ENCODE data around the gene SERPINB1. TPM values are rescaled to one million over a fixed set of nuclear protein-coding genes. Genes with fewer than 3 reads are reported as not detected.

The SERPINB1 gene
- total RNA-seq, 1 experiment from 2014 or later: 133 TPM

- Histone ChIP-seq H2AFZ (ENCODE audit: low read length) (no peak overlapping the region), H4K20me1 (ENCODE audit: low read length) (0 out of 2 replicates have a peak, but pooled peaks cover 14% of the 10 kb centered on the region), H3K4me1 (ENCODE audit: insufficient read depth, low read length) (peaks cover 3% of the 10 kb centered on the region), H3F3A (ENCODE audit: low read length, unreplicated experiment) (no peaks in the 10 kb centered on the region), H3K36me3 (ENCODE audit: low read depth, low read length) (peaks cover 34% of the 10 kb centered on the region; the same call in 1 of the 2 replicates), H3K79me2 (ENCODE audit: low read length) (peaks cover 64% of the 10 kb centered on the region), H3K27me3 (ENCODE audit: low read length) (no peaks in the 10 kb centered on the region), H3K4me2 (ENCODE audit: low read length) (no peak overlapping the region), H3K9me2 (replicated peaks; ENCODE audit: low read length) (no peaks in the 10 kb centered on the region), H3K9ac (ENCODE audit: low read length) (no peak overlapping the region), H3K4me3 (ENCODE audit: low read length) (no peak overlapping the region), H3K27ac (ENCODE audit: low read length) (no peak overlapping the region), H3K9me3 (ENCODE audit: low read length) (no peaks in the 10 kb centered on the region)
- BruUV-seq (replicated peaks): no TSS peak
- no peak for TF ChIP-seq EZH2phosphoT487 (IDR thresholded peaks at IDR 0.05; ENCODE audit: borderline replicate concordance, low read length)
- no peak for TF ChIP-seq CTCF (conservative IDR thresholded peaks at IDR 0.05; ENCODE audit: low read depth, low read length)
- TF ChIP-seq EZH2 (IDR thresholded peaks at IDR 0.05; ENCODE audit: low read length, unreplicated experiment): no peak
- no peak for ATAC-seq
- DNase-seq: no peak
- intact Hi-C loops (cut with micrococcal nuclease): no loop called here
- ChIA-PET POLR2A (ENCODE audit: unreplicated experiment) (interaction anchor here (0.5 to 0.6 kb wide), 3 partner anchors 15 to 1173 kb away, joined by 3 to 6 read pairs (median 6); no protein-coding TSS in a partner anchor), CTCF (no interaction called here)
Measured at GRCh38 chr6:2784061-2784460, 57.6 kb downstream of the SERPINB1 start.

GRCh38 chr6:2783188-2783963, 58.3 kb downstream of the SERPINB1 start:
- ChIA-PET POLR2A (ENCODE audit: unreplicated experiment) (interaction anchor here (0.5 to 0.6 kb wide), 3 partner anchors 14 to 1173 kb away, joined by 3 to 6 read pairs (median 6); no protein-coding TSS in a partner anchor), CTCF (no interaction called here)
- H3K36me3 ChIP-seq (ENCODE audit: low read depth, low read length): peaks cover 38% of the 10 kb centered on the region; the same call in 1 of the 2 replicates
- H3K4me1 ChIP-seq (ENCODE audit: insufficient read depth, low read length): no peaks in the 10 kb centered on the region
- DNase-seq (no peak), ATAC-seq (no peak)
- H3K4me3 ChIP-seq (ENCODE audit: low read length): no peak overlapping the region
- H3K79me2 ChIP-seq (ENCODE audit: low read length): peaks cover 71% of the 10 kb centered on the region
- intact Hi-C loops (cut with micrococcal nuclease): no loop called here
- no peak for TF ChIP-seq EZH2phosphoT487 (IDR thresholded peaks at IDR 0.05; ENCODE audit: borderline replicate concordance, low read length)
- no peak for TF ChIP-seq EZH2 (IDR thresholded peaks at IDR 0.05; ENCODE audit: low read length, unreplicated experiment)
- peak; percentile 21; the same call in 1 of the 2 replicates for TF ChIP-seq CTCF (conservative IDR thresholded peaks at IDR 0.05; ENCODE audit: low read depth, low read length)
- H3F3A ChIP-seq (ENCODE audit: low read length, unreplicated experiment): no peaks in the 10 kb centered on the region
- H3K4me2 ChIP-seq (ENCODE audit: low read length): no peak overlapping the region
- no peak overlapping the region for H3K9ac ChIP-seq (ENCODE audit: low read length)
- H3K27me3 ChIP-seq (ENCODE audit: low read length): no peaks in the 10 kb centered on the region
- BruUV-seq (replicated peaks): no TSS peak
- H2AFZ ChIP-seq (ENCODE audit: low read length): no peak overlapping the region
- H4K20me1 ChIP-seq (ENCODE audit: low read length): 0 out of 2 replicates have a peak, but pooled peaks cover 14% of the 10 kb centered on the region
- no peak overlapping the region for H3K27ac ChIP-seq (ENCODE audit: low read length)
- no peaks in the 10 kb centered on the region for H3K9me3 ChIP-seq (ENCODE audit: low read length)
- no peaks in the 10 kb centered on the region for H3K9me2 ChIP-seq (replicated peaks; ENCODE audit: low read length)

GRCh38 chr6:2782825-2783187, 58.9 kb downstream of the SERPINB1 start:
- Histone ChIP-seq H3K9me2 (replicated peaks; ENCODE audit: low read length) (no peaks in the 10 kb centered on the region), H3K36me3 (ENCODE audit: low read depth, low read length) (peaks cover 36% of the 10 kb centered on the region; the same call in 1 of the 2 replicates), H3K4me3 (ENCODE audit: low read length) (no peak overlapping the region), H2AFZ (ENCODE audit: low read length) (no peak overlapping the region), H4K20me1 (ENCODE audit: low read length) (0 out of 2 replicates have a peak, but pooled peaks cover 14% of the 10 kb centered on the region), H3K9me3 (ENCODE audit: low read length) (no peaks in the 10 kb centered on the region), H3F3A (ENCODE audit: low read length, unreplicated experiment) (no peaks in the 10 kb centered on the region), H3K27ac (ENCODE audit: low read length) (no peak overlapping the region), H3K9ac (ENCODE audit: low read length) (no peak overlapping the region), H3K4me2 (ENCODE audit: low read length) (no peak overlapping the region), H3K79me2 (ENCODE audit: low read length) (peaks cover 73% of the 10 kb centered on the region), H3K27me3 (ENCODE audit: low read length) (no peaks in the 10 kb centered on the region), H3K4me1 (ENCODE audit: insufficient read depth, low read length) (no peaks in the 10 kb centered on the region)
- TF ChIP-seq CTCF (conservative IDR thresholded peaks at IDR 0.05; ENCODE audit: low read depth, low read length): no peak
- TF ChIP-seq EZH2 (IDR thresholded peaks at IDR 0.05; ENCODE audit: low read length, unreplicated experiment): no peak
- no peak for TF ChIP-seq EZH2phosphoT487 (IDR thresholded peaks at IDR 0.05; ENCODE audit: borderline replicate concordance, low read length)
- POLR2A ChIA-PET (ENCODE audit: unreplicated experiment): no interaction called here
- CTCF ChIA-PET: no interaction called here
- ATAC-seq: no peak
- no TSS peak for BruUV-seq (replicated peaks)
- intact Hi-C loops (cut with micrococcal nuclease): no loop called here
- DNase-seq: no peak

All from PC-3 (cell line).